Anterior cingulate cortex (tissue), 58 donors: ENCODE measurements around the gene FXYD1.

Source experiments
- DNase-seq, 58 donors: peaks; one replicate each; lab custom pipeline; 2025; lab: John Stamatoyannopoulos, UW

Gene FXYD1

GRCh38 chr19:35123573-35123972, 15.1 kb upstream of the FXYD1 start:
- DNase-seq = peak in 17 of 58 donors; percentile 13 to 79 (median 43)

GRCh38 chr19:35124098-35125060, 14.2 kb upstream of the FXYD1 start:
- DNase-seq = peak; percentile 35 to 97 (median 93)

GRCh38 chr19:35125270-35125717, 13.3 kb upstream of the FXYD1 start:
- no peak for DNase-seq

DNA sequence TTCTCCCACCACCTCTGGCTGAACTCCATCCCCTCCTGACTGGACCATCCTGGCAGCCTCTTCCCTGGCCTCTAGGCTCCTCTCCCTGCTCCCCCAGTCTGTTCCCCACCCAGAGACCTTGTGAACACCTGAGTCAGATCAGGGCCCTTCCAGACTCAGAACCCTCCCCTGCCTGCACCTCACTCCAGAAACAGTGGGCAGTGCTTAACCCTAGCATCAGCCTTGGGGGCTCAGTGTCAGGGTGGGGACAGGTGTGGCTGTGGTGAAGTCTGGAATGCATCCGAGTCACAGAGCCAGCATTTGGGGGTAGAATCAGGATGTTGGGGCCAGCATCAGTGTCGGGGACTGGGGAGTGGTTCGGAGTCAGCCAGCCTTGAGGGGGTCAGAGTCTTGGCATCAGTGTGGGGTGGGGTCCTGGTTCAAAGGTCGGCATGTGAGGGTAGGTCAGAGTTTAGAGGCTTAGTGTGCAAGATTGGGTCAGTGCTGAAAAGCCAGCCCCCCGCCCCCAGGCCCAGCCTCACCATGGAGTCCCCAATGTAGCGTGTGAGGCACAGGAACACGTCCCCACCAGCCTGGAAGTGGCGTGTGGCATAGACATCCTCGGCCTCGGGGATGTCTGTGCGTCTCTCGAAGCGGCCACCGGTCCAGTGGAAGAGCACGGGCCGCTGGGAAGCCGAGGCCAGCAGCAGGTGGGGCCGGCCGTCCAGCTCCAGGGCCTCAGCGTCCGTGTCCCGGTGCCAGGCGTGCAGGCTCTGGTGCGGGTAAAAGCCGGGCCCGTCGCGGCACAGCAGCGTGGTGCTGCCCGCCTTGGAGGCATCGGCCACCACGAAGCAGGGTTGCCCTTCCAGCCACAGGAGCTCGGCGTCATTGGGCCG, 12.6 kb upstream of the FXYD1 start:
- DNase-seq = no peak

DNA sequence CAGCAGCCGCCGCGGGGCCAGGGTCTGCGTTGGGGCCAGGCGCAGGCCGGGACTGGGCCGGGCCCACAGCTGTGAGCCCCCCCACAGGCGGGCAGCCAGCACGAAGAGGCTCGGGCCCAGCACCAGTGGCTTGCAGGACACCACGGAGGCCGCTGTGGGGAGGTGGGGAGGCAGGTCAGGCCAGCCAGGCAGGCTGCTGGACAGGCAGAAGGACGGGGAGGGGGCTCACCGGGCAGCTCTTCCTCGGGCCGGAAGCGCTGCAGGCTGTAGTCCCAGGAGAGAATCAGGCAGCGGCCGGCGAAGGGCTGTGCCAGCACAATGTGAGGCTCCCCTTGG, 12.0 kb upstream of the FXYD1 start:
- peak in 39 of 58 donors; percentile 15 to 84 (median 58) for DNase-seq

- DNase-seq = no peak
Observed at GRCh38 chr19:35127871-35128270, 10.8 kb upstream of the FXYD1 start.

- no peak for DNase-seq
Observed at GRCh38 chr19:35128398-35129057, 10.1 kb upstream of the FXYD1 start.

DNA sequence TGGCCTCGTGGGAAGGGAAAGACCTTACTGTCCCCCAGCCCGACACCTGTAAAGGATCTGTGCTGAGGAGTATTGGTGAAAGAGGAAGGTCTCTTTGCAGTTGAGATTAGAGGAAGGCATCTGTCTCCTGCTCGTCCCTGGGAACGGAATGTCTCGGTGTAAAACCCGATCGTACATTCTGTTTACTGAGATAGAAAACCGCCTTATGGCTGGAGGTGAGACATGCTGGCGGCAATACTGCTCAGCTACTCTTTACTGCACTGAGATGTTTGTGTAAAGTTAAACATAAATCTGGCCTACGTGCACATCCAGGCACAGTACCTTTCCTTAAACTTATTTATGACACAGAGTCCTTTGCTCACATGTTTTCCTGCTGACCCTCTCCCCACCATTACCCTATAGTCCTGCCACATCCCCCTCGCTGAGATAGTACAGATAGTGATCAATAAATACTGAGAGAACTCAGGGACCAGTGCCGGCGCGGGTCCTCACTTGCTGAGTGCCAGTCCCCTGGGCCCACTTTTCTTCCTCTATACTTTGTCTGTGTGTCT, 8.8 kb upstream of the FXYD1 start:
- peak in 3 of 58 donors; percentile 34 to 43 (median 35) for DNase-seq

DNA sequence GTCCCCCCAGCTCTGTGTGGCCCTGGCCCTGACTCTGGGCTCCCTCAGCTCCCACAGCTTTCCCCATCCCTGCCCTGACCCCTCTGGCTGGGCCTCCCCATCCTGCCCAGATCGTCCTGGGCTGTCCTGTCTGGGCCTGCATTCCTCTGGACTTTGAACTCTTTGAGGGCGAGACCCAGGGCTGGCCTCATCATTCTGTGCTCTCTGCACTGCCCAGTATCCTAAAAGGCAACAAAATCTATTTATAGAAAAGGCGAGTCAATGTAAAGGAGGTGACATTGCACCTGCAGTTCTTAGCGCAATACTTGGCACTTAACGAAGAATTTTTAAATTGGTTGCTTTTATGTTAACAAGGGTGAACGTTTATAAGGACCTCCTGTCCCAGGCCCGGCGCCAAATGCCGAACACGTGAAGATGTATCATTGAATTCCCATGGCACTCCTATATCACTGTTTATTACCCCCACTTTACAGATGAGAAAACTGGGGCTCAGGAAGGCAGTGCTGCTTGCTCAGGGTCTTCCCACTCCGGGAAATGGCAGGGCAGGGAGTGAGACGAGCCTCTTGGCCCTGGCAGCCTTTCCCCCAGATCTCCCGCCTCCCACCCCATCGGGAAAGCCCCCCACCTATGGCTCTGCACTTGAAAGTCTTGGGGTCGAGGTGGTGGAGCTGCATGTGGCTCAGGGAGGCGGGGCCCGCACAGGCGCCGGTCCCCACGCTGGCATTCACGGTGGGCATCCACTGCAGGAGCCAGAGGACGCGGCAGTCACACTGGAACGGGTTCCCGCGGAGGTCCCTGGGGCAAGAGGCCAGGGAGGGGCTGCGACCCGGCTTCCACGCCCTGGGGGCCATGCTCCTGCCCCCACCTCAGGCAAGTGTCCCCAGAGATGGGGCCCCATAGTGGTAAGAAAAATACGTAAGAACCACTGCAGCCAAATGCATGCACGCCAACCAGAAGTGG, 7.6 kb upstream of the FXYD1 start:
- no peak for DNase-seq

DNA sequence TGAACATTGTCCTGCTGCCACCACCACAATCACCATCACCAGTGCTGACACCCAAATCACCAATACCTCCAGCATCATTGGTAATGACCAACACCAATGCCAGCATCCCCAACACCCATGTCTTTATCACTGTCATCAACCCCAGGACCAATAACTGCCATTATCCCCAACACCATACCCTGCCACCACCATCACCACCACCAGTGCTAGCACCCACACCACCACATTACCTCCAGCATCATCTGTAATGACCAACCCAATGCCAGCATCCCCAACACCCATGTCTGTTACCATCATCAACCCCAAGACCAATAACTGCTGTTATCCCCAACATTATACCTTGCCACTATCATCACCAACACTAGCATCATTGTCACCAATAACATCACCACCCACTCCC, 6.4 kb upstream of the FXYD1 start:
- no peak for DNase-seq

- DNase-seq = peak in 4 of 58 donors; percentile 13 to 21 (median 20)
Observed at GRCh38 chr19:35133826-35134225, 4.8 kb upstream of the FXYD1 start.

DNA sequence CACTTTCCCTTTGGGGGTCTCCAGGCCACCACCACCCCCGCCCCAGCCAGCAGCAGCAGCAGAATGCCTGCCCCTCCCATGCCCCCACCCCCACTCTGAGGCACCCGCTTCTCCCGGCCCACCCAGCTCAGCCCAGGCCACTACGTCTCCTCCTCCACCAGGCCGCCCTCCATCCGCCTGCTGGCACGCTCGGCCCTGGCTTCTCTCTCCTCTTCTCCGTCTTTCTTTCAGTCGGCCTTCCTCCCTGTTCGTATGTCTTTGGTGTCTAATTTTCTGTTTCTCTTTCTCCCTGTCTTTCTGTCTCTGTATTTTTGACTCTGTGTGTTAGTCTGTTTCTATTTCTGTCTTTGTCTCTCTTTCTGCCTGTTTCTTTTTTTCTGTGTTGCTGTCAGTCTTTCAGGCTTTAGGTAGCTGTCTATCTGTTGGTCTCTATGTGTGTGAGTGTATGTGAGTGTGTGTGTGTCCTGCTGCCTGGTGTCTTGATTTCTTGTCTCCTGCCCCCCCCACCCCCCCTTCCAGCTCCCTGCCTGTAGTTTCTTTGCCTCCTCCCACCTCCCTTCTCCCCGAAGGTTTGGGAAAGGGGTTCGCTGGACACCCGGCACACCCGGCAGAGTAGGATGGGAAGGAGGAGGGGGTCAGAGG, 3.9 kb upstream of the FXYD1 start, which contains the start of gene LGI4:
LGI4 (minus strand) TSS at position 459 of the 642 bp plus-strand sequence; CDS start at position 80, 379 bp downstream.
- DNase-seq = peak in 8 of 58 donors; percentile 23 to 69 (median 36)

- DNase-seq = peak in 56 of 58 donors; percentile 18 to 88 (median 74)
Observed at GRCh38 chr19:35135389-35135909, 3.2 kb upstream of the FXYD1 start.

DNA sequence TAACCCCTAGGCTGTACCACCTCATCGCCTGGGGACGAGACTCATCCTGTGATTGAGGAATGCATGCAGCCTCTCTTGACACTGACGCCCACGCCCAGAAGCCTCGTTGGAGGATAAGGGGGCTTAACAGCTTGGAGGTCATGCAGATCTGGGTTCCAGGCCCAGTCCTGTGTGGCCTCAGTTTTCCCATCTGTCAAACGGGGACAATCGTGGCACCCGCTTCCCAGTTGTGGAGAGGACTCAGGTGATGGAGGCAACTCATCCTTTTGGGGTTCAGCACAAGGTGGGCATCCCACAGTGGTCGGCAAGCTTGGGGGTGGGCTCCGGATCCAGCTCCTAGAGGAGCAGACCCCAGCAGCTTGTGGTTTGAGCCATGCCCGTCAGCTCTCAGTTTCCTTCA, 2.4 kb upstream of the FXYD1 start:
- DNase-seq = no peak

DNA sequence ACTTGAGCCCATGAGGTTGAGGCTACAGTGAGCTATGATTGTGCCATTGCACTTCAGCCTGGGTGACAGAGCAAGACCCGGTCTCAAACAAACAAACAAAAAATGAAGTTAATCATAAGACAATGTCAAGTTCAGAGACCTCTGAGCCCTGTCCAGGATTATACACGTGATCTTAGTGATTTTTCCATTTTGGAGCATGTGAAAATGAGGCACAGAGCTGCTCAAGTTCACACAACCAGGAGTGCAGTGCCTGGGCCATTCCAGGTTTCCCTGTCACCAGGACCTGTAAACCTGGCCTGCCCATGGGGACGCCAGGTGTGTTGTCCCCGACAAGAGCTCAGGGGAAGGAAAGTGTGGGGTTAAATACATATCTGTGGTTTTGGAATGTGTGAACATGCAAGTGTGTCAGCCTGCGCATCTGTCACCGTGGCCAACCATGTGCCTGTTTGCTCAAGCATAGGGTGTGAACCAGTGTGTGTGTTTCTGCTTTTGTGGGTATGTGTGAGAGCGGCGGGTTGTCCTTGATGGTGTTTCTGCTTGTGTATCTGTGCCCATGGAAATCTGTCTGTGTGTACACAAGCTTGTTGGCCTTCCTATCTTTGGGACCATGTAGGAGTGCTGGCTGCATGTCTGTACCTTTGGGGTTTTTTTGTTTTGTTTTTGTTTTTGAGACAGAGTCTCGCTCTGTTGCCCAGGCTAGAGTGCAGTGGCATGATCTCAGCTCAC, 1.5 kb upstream of the FXYD1 start:
- DNase-seq = no peak

DNA sequence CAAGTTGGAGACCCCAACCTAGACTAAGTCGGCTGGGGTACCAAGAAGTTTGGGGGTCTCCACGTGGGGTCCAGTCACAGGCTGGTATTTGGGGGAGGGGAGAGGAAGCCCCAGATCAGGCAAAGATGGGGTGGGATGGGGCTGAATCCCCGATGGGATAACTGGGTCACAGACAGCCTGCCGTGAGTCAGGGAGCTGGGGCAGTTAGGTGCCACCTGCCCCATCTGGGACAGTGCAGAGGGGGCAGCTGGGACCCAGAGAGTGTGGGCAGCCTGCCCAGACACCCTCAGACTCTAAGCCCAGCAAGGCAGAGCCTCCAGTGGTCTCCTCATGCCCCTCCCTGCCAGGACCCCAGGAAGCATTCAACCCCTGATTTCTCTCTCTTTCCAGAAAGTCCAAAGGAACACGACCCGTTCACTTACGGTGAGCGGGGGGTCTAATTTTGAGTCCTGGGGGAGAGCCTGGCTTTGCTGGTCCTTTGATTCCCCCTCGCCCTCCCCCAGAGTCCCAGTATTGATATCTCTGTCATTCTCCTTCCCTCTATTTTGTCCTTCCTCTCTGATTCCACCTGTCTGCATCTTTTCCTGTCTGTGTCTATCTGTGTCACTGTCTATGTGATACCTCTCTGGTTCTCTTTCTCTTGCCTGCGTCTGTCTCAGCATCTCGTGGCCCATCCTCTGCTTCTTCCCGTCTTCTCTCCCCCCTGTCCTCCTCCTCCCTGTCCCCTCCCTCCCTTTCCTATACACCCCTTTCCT, 1.8 kb downstream of the FXYD1 start:
- DNase-seq = no peak
